HG03439 (cell line): ENCODE measurements around the gene NEURL2.

Experiments used
- ATAC-seq: cut with Tn5 transposase; IDR thresholded peaks from one replicate; pipeline ENCODE4 v1.9.1; 2021; ENCODE audit warnings: mild to moderate bottlenecking, moderate library complexity; ENCODE audit not compliant: unreplicated experiment

Gene NEURL2

GRCh38 chr20:45920462-45921336, 29.7 kb upstream of the NEURL2 start:
- no peak for ATAC-seq

GRCh38 chr20:45919542-45920399, 28.8 kb upstream of the NEURL2 start:
- ATAC-seq, result no peak

- ATAC-seq, result no peak
Observed at GRCh38 chr20:45918779-45919537, 27.9 kb upstream of the NEURL2 start.

- ATAC-seq, result no peak
Observed at GRCh38 chr20:45918182-45918737, 27.3 kb upstream of the NEURL2 start.

- no peak for ATAC-seq
Observed at GRCh38 chr20:45917790-45918141, 26.8 kb upstream of the NEURL2 start.

- no peak for ATAC-seq
Observed at GRCh38 chr20:45913116-45913515, 22.1 kb upstream of the NEURL2 start.

GRCh38 chr20:45912344-45912682, 21.3 kb upstream of the NEURL2 start:
- ATAC-seq, result no peak

- no peak for ATAC-seq
Observed at GRCh38 chr20:45911486-45912343, 20.7 kb upstream of the NEURL2 start, which contains the start of gene PLTP. Gene PLTP (minus strand): TSS chr20:45912155. CDS start chr20:45911452, 703 bp downstream.

- ATAC-seq, result peak; percentile 80
Observed at GRCh38 chr20:45910670-45911485, 19.9 kb upstream of the NEURL2 start.

- ATAC-seq, result no peak
Observed at GRCh38 chr20:45909817-45910669, 19.0 kb upstream of the NEURL2 start.

GRCh38 chr20:45909336-45909808, 18.4 kb upstream of the NEURL2 start:
- no peak for ATAC-seq

- ATAC-seq, result no peak
Observed at GRCh38 chr20:45908084-45908483, 17.1 kb upstream of the NEURL2 start.

GRCh38 chr20:45907219-45907948, 16.4 kb upstream of the NEURL2 start:
- ATAC-seq, result no peak

GRCh38 chr20:45905505-45906079, 14.6 kb upstream of the NEURL2 start:
- no peak for ATAC-seq

GRCh38 chr20:45904583-45905504, 13.8 kb upstream of the NEURL2 start:
- ATAC-seq, result no peak

- ATAC-seq, result no peak
Observed at GRCh38 chr20:45902199-45902701, 11.2 kb upstream of the NEURL2 start.
